Measurements from ENCODE around the gene NEXN. TPM values are rescaled to one million over a fixed set of nuclear protein-coding genes. Genes with fewer than 3 reads are reported as not detected.
"Not testable (repeated sequence)": the region's sequence is repeated elsewhere in the genome, so short reads cannot be mapped to it uniquely, and the experiment has no call there.

The NEXN gene
- total RNA-seq, 1 experiment from 2014 or later = 2.4 TPM

DNA sequence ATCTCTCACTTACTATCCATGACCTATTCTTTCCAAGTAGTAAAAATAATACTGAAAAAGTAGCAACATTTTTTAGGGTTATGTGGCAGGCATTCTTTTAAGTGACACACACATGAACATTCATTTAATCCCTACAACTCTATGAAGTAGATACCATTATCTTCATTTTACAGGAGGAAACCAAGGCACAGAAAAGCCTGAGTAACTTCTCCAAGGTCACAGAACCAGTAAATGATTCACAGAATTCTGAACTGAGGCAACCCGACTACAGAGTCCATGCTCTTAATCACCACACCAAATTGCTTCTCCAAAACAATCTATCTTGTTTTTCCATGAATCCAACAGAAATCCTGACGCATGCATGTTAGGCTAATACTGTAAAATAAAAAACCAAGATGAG, 73.0 kb downstream of the NEXN start:
- DNase-seq (ENCODE audit: low spot score) = no peak

DNA sequence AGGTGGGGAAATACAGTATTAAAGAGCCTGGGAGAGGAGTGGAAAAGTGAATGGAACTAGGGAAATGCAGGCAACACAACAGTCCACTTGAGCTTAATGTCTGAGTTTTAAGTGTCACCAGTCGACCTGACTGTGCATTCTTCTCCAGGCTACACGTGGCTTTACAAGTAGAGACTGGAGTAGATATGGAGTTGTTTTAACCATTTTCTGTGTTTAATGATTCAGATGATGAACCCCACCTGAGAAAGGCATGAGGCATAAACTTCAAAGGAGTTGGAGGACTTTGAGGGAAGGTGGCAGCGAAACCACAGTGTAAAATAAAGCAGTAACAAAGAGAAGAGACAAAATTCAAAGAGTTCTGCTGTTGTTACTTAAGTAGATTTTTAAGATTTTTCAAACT, 77.9 kb downstream of the NEXN start:
- DNase-seq (ENCODE audit: low spot score) = no peak

DNA sequence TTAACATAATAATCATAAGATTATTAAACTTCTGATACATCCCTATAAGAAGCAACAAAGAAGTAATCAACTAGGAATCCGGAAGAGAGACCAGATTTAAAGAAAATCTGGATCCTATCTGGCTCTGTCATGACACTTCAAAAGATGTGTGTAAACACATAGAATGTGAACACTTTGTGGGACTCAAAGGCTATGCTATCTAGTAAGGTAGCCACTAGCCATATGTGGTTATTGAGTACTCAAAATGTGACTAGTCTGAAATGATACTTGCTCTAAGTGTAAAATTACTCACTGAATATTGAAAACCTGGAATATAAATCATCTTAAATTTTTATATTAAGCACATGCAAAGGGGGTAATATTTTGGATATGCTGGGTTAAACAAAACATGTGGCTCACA, 81.8 kb downstream of the NEXN start:
- no peak for DNase-seq (ENCODE audit: low spot score)

DNA sequence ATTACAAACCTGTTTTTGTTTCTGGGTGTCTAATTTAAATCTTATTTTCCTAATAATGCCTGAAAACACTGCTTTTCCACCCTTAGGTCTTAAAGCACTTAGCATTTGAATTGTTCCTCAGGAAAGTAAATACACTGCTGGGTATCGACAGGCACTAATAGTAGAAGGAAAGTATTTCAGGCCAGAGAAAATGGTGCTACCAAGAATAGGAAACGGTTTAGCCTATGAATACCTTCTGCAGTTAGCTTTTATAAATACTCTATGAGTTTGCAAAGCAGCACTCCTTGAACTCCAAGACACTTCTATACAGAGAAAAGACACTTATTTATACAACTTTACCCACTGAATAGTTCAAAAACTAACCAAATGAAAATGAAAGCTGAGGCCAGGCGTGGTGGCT, 83.7 kb downstream of the NEXN start:
- no peak for DNase-seq (ENCODE audit: low spot score)

DNA sequence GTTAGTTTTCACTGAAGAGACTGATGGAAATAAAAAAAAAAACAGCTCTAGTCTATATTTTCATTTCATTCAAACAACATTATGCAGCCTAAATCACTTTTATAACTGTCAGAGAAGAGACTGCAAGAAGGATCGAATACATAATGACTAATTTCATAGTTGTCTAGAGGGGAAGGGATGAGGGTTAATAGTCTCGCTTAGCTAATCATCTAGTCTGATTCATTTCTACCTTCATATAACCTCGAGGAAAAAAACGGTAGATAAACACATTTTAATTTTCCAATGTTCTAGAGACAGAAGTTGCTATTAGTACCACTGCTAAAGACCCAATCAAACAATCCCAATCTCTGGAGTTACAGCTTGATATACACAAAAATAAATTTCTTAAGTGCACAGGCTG, 87.0 kb downstream of the NEXN start:
- DNase-seq (ENCODE audit: low spot score) = no peak

DNA sequence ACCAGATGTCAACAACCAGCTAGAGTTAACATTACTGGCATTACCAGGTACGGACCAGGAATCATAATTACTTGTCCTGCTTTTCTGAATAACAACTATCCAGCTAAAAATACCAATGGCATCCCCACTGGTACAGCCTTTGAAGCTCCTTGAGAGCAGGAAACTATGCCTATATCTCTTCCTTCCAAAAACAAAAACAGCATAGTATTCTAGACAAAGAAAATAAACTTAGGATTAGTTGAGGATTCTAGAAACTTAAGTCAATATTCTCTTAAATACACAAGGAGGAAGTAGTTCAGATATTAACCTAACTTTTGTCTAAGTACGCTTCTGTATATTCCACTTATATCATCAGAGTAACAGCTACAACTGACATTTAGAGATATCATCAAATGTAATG, 87.5 kb downstream of the NEXN start:
- DNase-seq (ENCODE audit: low spot score) = no peak

DNA sequence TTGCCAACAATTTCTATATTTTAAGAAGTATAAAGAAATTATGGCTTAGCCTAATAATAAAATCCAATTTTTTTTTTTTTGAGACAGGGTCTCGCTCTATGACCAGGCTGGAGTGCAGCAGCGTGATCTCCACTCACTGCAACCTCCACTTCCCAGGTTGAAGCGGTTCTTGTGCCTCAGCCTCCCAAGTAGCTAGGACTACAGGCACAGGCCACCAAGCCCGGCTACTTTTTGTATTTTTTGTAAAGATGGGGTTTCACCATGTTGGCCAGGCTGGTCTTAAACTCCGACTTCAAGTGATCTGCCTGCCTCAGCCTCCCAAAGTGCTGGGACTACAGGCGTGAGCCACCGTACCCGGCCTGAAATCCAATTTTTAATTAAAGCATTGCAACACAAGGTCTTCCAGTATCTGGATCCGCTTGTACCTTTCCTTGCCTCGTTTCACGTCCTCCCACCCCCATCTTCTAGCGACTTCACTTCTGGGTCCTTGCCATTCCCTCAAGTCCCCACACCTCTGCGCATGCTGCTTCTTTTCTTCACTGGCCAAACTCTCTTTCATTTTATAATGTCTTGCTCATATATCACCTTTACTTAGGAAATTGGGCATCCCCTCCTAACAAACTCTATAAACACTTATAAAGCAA, 88.1 kb downstream of the NEXN start:
- DNase-seq (ENCODE audit: low spot score) = no peak

DNA sequence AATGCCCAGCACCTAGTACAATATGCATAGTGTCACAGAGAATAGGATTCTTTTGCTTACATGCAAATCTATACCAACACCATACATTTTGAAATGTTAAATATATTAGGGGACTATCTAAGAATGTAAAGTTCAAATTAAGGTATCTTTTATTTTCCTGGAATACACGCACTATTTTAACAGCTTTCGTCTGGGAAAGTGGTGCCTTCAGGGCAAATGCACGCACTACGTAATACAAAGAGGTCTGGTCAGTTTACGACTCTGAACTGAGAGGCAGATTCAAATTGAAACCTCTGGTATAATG, 89.5 kb downstream of the NEXN start:
- DNase-seq (ENCODE audit: low spot score) = no peak

DNA sequence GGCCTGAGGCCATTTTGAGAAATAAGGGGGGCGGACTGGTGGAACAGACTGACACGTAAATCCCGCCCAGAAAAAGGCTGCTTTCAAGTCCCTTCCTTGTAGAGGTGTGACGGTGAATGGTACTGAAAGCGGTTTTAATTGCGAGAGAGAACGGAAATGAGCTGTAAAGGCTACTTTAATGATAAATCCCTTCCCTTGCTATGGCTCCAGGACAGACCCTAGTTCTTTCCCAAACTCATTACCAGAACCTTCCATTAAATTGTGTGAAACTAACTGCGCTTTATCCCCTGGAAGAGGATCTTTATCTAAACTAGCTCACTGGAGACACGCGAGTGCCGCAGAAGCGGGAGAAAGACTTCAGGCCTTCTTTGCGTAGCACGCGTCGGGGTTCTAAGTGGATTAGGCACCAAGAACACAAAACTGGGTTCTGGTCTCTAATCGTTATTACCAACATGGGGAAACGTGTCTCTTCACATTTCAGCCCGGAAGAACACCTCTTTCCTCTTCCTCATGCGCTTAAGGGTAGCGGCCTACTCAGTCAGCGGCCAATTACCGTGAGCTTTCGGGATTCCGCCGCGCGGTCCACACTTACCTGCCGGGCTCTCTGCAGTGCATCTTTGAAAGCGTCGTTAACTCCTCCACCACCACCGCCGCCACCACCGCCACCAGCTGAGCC, 90.0 kb downstream of the NEXN start:
- peak; percentile 82 for DNase-seq (ENCODE audit: low spot score)

DNA sequence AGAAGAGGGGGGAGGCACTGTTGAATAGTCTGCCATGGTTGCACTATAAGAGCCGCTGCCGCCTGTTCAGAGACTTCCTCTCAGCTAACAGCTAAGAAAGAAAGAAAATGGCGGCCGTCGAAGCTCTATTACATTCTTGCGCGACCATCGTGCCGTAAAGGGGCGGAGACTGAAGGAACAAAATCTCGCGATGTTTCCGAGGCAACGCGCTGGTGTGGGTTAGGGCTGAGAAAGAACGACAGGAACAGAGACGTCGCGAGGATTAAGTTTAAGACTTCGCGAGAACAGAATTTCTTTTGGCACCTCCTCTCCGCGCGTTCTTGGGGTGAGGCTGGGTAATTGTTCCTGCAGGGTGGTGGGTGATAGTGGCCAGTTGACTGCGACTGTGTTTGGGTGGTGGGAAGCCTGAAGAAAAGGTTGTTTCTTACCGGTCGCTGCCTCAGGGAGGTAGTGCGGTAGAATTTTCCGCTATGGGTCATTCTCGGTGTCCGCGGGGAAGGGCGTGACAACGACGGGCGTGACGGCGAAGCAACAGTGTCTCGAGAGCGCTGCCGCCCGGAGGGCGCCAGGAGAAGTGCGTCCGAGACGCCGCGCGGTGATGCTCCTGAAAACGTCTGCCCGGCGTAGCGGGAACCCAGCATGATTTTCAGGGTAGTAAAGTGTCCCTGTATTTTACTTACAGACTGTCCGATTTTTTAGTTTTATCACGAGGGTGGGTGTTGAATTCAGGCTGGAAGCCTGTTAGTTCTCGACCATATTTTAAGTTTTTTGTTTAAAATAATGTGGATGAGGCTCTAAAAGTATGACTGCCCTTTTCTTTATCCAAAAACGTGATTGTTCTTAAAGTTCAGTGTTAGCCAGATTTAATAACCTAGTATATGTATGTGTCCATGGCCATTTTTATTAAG, 90.8 kb downstream of the NEXN start, which contains the start of gene FUBP1:
FUBP1 (minus strand) TSS at position 104 of the 908 bp plus-strand sequence; CDS start at position 36, 68 bp downstream.
- peak; percentile 95 for DNase-seq (ENCODE audit: low spot score)

DNA sequence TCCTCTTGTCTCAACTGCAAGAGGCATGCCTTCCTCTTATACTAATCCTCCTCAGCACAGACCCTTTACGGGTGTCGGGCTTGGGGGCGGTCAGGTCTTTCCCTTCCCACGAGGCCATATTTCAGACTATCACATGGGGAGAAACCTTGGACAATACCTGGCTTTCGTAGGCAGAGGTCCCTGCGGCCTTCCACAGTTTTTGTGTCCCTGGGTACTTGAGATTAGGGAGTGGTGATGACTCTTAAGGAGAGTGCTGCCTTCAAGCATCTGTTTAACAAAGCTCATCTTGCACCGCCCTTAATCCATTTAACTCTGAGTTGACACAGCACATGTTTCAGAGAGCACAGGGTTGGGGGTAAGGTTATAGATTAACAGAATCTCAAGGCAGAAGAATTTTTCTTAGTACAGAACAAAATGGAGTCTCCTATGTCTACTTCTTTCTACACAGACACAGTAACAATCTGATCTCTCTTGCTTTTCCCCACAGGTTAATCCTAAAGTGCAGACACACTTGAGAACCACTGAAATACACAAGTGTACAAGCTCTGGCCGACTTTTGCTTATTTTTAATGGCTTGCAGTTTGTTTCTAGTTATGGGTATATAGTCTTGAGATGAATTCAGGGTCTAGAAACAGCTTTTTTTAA, 95.0 kb downstream of the NEXN start:
- DNase-seq (ENCODE audit: low spot score) = not testable (repeated sequence)

DNA sequence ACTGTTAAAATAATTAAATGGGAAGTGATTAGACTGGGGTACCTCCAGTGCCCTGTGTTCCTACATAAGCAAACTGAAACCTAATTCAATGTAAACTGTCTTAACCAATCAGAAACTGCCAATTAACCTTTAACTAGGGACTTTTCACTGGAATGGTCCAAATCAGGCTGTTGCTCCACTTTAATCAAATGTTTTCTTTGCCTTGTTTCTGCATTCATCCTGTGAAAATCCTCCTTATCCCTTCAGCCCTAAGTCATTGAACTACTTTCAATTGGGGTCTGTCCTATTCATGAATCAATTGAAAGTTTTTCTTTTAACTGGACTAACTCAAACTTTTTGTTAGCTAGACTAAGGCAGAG, 95.6 kb downstream of the NEXN start:
- DNase-seq (ENCODE audit: low spot score) = no peak

DNA sequence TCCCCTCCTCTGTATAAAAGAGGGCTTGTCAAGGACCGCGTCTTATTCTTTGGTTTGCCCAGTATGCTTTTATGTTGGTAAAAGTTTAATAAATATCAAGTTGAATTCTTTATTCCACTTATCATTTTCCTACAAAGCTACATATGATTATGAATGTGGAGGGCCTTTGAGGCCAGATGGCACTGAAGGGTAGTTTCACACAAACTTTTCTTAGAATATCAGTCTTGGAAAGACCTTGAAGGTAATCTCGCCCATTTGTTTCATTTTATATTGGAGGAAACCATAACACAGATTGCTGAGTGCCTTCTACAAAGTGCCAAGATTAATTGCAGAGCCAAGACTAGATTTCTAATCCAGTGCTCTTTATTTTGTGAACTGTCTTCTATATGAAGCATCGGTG, 96.2 kb downstream of the NEXN start:
- DNase-seq (ENCODE audit: low spot score) = no peak

DNA sequence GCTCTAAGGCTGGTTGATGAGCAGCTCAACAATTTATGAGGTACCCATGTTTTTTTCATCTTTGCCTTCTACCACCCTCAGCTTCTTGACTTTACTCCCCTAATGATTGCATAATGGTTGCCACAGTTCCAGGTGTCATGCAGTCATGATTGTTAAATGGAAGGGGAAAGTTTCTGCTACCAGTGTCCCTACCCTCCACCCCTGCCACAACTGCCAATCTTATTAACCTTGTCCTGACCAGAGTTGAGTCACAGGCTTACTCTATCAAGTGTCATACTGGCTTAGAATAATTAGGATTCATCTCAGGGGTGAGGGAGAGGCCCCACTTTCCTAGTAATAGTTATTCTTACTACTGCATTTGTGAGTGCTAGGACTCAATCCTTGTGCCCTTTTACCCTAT, 98.4 kb downstream of the NEXN start:
- DNase-seq (ENCODE audit: low spot score) = no peak

DNA sequence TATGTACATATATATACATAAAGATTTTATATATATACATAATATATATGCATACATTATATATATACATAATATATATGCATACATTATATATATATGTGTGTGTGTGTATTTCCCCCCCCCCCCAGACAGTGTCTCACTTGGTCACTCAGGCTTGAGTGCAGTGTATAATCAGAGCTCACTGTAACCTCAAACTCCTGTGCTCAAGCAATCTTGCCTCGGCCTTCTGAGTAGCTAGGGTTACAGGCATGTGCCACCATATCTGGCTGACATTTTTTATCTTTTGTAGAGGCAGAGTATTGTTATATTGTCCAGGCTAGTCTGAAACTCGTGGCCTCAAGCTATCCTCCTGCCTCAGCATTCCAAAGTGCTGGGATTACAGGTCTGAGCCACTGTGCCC, 99.5 kb downstream of the NEXN start:
- DNase-seq (ENCODE audit: low spot score) = no peak

DNA sequence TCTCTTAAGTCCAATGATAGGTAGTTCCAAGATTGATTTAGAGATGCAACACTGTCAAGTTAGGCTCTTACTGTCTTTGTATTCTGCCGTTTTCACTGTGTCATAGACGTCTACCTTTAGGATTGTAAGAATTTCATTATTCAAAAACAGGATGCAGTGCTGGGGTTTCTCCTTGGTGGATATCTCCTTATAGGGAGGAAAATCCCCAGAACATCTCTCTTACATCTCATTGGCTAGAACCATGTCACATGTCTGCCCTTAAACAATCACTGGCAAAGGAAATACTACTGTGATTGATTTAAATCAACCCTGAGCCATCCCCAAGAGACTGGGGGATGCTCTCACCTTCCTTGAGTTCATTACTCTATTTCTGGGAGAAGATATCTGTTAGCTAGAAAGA, 101.3 kb downstream of the NEXN start:
- no peak for DNase-seq (ENCODE audit: low spot score)

DNA sequence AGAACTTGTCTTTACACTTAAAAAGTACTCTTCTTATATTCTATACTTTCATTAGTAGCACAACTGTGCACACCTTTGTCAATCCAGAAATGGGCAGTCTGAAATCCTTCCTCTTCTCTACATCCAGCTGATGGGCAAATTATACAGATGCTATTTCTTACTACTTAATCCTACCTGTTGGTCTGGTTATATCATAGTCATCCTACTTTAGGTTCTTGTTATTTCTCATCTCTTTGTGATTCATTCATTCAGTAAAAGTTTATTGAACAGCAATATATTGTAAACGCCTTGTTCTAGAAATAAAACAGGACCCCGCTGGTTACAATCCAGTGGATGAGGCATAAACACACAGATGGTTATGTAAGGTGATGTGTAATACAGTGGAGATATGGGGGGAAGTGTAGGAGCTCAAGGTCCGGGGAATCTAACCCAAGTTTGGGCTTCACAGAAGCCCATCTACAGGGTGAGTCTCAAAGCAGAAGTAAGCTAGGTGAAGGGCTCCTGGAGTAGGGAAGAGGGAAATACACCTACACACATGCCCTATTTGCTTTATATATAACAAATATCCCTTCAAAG, 102.3 kb downstream of the NEXN start:
- no peak for DNase-seq (ENCODE audit: low spot score)

DNA sequence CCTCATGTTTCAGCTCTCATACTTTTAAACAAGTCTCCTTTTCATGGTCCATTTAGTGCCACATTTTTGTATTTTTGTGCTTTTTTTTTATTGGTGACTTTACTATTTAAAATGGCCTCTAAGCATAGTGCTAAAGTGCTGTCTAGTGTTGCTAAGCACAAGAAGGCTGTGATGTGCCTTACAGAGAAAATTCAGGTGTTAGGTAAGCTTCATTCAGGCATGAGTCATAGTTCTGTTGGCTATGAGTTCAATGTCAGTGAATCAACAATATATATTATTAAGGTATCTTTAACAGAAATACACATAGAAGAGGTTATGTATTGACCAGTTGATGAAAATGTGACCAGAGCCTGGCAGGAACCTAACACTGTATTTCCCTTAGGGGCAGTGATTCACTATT, 103.2 kb downstream of the NEXN start:
- no peak for DNase-seq (ENCODE audit: low spot score)

Measured in H4 (cell line).